Stimulated activated CD4-positive, alpha-beta T cell treated with anti-CD3 and anti-CD28 coated beads, Interleukin-1b, Interleukin-23, amount 100 ng/mL, for 4 hours (primary cell): Measurements from ENCODE around the gene ANKRD33.
"Not testable (repeated sequence)": the region's sequence is repeated elsewhere in the genome, so short reads cannot be mapped to it uniquely, and the experiment has no call there.

Experiments used
- DNase-seq, 2 donors: peaks; one replicate each; pipeline ENCODE4 v3.0.0-alpha.2; 2020; ENCODE audit warnings: low read depth in 2 of 2

ANKRD33 gene

DNA sequence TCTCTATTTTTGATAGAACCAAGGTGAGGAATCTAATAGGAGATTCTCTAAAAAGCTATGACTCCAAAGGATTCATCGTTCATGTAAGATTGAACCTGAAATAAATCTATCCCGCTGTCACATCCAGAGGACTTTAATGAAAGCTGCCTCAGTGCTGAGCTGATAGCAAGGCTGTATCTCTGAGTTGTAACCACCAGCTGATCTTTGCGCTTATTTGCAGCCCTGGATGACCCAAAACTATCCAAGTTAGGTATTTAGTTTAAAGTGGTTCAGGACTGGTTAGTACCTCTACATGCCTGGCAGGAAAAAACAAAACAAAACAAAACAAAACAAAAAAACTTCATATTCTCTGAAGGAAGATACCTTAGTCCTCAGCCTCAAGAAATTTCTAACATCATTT is 8.8 kb upstream of the ANKRD33 start:
- no peak for DNase-seq

DNA sequence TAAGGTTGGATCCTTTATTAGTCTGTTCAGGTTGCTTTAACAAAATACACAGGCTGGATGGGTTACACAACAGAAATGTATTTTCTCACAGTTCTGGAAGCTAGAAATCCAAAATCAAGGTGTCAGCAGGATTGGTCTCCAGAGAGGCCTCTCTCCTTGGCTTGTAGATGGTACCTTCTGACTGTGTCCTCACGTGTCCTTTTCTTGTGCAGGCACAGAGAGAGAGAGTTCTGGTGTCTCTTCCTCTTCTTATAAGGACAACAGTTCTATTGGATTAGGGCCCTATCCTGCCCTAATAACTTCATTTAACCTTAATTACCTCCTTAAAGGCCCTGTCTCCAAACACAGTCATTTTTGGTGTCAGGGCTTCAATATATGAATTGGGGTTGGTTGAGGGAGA is 4.6 kb upstream of the ANKRD33 start:
- DNase-seq = no peak

- DNase-seq = no peak
Measured at GRCh38 chr12:51883998-51884675, 3.8 kb upstream of the ANKRD33 start.

- DNase-seq = no peak
Measured at GRCh38 chr12:51884676-51885229, 3.1 kb upstream of the ANKRD33 start.

DNA sequence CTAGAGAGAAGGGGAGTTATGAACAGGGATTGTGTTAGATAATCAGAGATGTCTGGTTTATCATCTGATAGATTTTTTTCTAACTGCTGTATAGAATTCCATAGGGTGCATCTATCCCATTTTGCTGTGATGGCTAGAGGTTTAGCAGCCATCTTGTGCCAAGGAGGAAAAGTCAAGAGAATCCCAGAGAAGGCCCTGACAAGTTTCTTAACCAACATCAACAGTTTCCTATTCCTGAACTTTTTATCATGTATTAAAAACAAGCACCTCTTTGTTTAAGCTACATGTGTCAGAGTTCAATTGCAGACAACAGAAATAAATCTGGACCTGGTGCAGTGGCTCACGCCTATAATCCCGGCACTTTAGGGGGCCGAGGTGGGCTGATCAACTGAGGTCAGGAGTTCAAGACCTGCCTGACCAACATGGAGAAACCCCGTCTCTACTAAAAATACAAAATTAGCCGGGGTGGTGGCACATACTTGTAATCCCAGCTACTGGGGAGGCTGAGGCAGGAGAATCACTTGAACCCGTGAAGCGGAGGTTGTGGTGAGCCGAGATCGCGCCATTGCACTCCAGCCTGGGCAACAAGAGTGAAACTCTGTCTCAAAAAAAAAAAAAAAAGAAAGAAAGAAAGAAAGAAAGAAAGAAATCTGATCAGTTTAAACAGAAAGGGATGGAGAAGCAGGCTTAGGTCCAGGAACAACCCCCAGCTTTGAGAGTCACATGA is 2.4 kb upstream of the ANKRD33 start:
- DNase-seq = not testable (repeated sequence)

- DNase-seq = peak in 1 of 2 donors; percentile 18
Measured at GRCh38 chr12:51886021-51886710, 1.7 kb upstream of the ANKRD33 start.

GRCh38 chr12:51888316-51889215 is 663 bp downstream of the ANKRD33 start:
- no peak for DNase-seq

- DNase-seq = no peak
Measured at GRCh38 chr12:51889216-51890132, 1.6 kb downstream of the ANKRD33 start.

DNA sequence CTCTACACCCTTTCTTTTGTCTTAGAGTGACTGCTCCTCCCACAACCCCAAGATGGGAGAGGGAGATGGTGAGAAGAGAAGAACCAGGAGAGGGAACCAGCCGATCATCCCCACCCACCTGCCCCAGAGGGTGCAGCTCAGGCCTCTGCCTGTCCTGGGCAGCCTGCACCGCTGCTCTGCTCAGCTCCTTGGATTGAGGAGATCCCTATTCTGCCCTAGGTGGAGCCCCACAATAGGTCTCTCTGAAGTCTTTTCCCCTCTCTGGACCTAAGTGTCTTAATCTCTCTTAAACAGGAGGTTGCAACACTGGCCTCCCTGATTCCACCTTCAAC is 2.2 kb downstream of the ANKRD33 start:
- no peak for DNase-seq

DNA sequence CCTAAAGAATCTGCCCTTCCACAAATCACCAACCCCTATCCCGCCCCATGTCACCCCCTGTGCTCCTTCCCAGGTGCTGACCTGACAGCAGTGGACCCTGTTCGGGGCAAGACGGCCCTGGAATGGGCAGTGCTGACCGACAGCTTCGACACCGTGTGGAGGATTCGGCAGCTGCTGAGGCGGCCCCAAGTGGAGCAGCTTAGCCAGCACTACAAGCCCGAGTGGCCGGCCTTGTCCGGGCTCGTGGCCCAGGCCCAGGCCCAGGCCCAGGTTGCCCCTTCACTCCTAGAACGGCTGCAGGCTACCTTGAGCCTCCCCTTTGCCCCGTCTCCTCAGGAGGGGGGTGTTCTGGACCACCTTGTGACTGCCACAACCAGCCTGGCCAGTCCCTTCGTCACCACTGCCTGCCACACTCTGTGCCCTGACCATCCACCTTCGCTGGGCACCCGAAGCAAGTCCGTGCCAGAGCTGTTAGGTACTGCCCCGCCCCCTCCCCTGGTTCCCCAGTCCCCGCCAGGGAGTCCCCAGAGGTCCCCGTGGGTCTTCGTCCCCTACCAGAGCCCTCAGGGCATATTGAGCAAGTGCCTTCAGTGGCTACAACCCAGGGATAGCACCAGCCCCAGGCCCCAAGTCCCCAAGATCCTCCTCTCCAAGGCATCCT is 2.7 kb downstream of the ANKRD33 start:
- DNase-seq = no peak

GRCh38 chr12:51891843-51892242 is 3.9 kb downstream of the ANKRD33 start:
- no peak for DNase-seq

- no peak for DNase-seq
Measured at GRCh38 chr12:51893786-51894185, 5.9 kb downstream of the ANKRD33 start.

- no peak for DNase-seq
Measured at GRCh38 chr12:51895378-51896135, 7.7 kb downstream of the ANKRD33 start.

DNA sequence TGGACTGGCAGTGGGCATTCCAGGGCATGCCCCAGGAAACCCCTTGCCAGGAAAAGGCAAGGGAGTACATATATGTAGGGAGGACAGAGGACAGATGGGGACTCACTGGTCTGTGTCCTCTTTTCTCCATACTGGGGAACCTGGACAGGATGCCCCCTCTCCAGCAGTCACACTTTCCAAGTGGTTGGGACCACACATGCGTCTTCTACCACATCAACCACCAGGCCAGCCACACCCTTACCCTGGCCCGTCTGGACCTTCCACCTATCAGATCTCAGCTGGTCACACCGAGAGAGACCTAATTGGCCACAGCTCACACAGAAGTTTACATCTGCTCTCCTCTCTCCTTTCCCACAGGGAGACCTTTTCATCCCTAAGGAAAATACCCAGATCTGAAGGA is 8.3 kb downstream of the ANKRD33 start:
- no peak for DNase-seq

DNA sequence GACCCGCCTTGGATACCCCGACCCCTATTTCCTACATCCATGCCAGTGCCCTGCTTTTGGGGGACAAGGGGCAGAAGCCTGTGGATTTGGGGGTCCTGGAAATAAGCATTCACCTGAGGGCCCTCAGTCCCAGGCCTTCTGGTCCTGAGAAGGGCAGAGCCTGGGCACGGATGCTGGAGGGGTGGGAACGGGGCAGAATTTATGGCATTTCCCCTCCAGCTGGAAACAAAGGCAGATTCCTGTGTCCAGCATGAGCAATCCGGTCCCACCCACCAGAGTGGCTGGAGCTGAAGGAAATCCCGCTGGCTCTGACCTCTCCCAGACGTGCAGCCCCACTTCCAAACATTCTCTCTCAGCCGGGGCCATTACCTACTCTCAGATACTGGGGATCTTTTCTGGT is 9.3 kb downstream of the ANKRD33 start:
- no peak for DNase-seq

GRCh38 chr12:51898506-51898905 is 10.6 kb downstream of the ANKRD33 start:
- DNase-seq = no peak

DNA sequence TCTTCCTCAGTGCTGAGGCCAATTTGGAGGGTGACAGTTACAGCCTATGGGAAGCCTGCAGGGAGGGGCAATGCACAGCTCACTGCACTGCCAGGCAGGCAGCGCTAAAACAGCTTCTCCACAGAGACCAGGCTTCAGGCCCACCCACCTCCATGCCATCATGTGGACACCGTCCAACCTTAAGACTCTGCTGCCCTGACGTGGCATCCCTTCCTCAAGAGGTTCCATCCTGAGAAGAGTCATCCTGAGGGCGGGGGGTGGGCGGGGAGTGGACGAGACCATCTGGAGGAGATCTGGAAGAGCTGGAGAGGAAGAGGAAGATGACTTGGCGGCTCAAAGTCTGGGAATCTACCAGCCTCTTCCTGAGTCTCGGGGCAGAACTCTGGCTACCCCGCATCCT is 11.0 kb downstream of the ANKRD33 start:
- no peak for DNase-seq

GRCh38 chr12:51900323-51900889 is 12.5 kb downstream of the ANKRD33 start:
- no peak for DNase-seq
